Measurements from ENCODE around the gene RGS6.
A peak's percentile ranks its signal among the peaks of the same experiment; 100 is the strongest.

Gene RGS6

DNA sequence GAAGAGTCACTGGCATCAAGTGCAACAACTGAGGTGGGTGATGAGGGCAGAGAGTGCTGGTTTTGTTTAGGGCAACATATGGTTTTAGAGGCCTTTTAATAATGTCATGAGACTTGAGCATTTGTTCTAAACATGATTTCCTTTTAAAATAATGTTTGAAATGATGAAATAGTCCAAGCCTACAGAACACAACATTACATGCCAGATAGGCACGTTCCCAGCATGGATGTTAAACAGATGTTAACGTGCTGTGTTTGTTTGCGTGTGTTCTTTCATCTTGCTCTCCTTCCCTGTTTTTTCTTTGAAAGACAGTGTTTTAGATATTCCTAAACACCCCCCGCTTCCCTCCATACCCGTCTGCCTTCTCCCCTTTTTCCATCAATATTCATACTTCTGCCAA lies 82.3 kb downstream of the RGS6 start:
- DNase-seq (ENCODE audit: low read depth in 2 of 2) = no peak

DNA sequence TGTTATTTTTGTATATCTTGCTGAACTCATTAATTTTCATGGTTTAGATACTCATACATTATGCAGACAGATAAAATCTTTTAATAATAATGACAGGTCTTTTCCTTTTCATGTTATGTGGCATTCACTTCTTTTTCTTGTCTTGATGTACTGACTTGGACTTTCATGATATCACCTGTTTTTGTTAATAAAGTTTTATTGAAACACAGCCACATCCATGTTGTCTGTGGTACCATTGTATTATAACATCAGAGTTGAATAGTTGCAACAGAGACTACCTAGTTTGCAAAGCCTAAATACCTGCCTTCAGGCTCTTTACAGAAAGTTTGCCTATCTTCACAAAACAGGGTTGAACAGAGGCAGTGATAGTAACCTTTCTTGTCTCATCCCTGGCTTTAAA lies 85.1 kb downstream of the RGS6 start:
- no peak for DNase-seq (ENCODE audit: low read depth in 2 of 2)

DNA sequence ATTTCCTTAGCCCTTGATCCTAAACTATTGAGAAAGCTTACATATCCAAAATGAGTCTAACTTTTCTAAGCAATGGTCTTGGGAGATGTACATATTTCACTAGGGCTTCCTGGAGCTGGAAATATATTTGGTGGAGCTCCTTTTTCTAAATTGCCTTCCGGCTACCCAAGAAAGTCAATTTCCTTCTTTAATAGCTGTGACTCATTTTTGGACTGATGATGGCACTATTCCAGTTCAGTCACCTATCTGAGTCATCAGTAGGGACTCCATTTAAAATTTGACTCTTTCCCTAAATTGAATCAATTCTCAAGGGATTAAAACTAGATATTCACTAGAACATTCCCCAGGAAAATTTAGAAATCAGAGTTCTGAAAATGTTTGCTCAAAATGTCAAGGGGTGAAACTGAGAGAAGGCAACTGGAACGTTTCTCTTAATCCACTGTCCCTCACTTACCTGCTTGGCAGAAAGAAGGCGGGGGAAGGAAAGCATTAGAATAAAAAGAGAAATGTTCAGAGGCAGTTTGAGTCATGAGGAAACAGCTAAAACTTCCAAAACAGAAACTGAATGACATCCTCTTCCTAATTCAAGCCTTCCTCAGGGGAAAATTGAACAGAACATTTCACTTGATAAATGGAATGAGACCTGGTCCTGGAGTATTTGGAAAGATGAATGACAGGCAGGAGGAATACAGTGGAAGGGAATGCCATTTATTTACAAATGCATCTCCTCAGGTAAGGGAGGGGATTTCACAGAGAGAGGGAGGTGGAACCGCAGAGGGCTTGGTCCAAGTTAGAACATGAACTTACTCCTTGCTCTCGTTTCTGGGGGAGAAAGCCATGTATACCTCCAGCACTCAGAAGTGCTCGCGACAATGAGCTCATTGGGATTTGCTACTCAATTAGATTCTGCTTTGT lies 91.2 kb downstream of the RGS6 start:
- DNase-seq (ENCODE audit: low read depth in 2 of 2) = no peak

DNA sequence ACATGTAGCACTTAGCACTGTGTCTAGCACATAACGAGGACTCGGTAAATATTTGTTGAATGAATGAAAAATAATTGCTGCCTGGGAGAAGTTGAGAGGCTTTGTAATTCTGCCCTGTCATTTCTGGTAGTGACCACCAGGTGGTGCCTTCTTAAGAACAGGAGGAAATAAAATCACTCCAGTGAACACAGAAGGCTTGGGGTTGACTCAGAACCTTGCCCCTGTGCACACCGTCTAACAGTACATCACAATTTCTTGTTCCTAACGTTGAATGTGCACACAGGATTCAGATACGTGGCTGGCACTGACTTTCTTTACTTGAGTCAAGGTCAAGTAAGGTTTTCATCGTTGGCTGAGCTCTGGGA lies 91.8 kb downstream of the RGS6 start:
- peak in 1 of 2 donors; percentile 7 for DNase-seq (ENCODE audit: low read depth in 2 of 2)

DNA sequence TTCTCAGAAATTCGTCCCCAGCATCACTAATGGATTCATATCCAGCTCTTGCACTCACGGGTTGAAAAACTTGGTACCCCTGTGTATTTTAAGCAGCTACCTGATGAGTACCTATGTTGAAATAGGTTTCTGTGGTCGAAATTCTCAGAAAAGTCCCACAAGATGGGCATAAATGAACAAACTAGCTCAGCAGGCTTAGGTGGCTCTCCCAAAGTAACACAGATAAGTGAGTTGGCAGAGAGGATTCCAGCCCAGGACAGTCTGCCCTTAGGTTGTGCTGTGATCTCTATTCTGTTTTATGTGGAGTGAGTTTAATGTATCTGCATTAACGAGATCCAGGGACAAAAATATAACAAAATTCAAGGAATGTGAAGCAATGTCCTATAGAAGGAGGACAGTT lies 92.3 kb downstream of the RGS6 start:
- DNase-seq (ENCODE audit: low read depth in 2 of 2) = no peak

DNA sequence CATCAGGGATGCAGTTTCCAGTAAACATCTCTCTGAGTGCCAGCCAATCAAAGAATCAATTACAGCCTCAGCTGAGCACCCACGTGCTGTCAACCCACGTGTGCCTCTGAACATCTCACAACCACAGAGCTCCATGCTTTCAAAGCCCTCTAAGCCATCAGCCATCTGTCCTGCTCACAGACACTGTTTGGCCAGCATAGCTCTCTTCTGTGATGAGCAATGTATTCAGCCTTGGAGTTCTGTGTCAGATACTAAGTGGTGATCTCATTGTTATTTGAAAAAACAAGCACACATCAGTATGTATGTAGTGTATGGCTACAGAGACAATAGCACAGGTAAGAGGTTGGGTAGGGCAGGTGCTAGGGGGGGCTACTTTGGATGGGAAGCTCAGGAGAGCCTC lies 94.3 kb downstream of the RGS6 start:
- no peak for DNase-seq (ENCODE audit: low read depth in 2 of 2)

DNA sequence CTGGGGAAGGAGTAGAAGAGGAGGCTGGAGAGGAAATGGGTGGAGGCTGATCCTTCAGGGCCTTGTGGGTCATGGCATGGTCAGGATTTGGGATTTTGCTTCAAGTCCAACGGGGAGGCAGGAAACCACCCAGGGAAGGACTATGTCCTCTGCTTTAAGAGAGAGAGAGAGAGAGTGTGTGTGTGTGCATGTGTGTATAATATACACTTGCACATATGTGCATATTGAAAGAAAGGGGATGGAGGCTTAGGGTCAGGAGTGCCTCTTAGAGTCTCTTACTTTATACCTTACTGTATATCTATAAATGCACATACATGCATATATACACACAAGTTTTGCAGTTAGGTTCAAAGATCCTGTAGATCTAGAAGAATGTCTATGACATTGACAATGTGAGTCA lies 94.8 kb downstream of the RGS6 start:
- DNase-seq (ENCODE audit: low read depth in 2 of 2) = no peak

DNA sequence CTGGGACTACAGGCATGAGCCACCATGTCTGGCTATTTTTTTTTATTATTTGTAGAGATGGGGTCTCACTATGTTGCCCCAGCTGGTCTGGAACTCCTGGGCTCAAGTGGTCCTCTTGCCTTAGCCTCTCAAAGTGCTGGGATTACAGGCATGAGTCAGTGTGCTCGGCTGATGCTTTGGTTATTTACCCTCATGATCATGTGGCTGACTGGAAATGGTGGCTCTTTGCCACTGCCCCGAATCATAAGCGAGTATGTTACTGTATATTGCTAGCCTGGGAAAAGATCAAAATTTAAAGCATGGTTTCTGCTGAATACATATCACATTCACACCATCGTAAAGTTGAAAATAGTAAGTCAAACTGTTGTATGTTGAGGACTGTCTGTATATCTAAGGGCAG lies 101.1 kb downstream of the RGS6 start:
- no peak for DNase-seq (ENCODE audit: low read depth in 2 of 2)

DNA sequence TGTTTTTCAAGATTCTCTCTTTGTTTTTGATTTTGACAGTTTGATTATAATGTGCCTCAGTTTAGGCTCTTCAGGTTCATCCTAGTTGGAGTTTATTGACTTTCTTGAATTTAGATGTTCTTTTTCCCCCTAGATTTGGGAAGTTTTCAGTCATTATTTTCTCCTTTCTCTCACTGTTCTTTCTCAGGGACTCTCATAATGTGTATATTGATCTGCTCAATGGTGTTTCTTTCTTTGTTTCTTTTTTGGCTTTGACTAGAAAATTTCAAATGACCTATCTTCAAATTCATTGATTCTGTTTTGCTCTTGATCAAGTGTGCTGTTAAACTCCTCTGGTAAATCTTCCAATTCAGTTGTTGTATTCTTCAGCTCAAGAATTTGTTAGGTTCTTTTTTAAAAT lies 108.3 kb downstream of the RGS6 start:
- no peak for DNase-seq (ENCODE audit: low read depth in 2 of 2)

DNA sequence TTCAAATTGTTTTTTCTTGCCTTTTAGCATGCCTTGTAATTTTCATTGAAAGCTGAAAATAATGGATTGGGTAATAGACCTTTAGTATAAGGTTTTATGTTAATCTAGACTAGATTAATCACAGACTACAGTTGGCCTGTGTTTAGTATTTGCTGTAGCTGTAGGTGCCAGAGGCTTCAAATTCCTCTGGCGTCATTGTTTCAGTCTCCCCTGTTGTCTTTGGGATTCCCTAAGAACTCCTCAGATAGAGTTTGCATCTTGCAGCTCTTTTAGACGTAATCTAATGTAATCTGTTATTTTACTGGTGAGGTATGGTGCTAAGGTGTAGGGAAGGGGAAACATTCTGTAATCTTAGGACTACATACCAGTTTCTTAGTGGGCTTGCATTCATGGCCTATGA lies 113.0 kb downstream of the RGS6 start:
- DNase-seq (ENCODE audit: low read depth in 2 of 2) = no peak

DNA sequence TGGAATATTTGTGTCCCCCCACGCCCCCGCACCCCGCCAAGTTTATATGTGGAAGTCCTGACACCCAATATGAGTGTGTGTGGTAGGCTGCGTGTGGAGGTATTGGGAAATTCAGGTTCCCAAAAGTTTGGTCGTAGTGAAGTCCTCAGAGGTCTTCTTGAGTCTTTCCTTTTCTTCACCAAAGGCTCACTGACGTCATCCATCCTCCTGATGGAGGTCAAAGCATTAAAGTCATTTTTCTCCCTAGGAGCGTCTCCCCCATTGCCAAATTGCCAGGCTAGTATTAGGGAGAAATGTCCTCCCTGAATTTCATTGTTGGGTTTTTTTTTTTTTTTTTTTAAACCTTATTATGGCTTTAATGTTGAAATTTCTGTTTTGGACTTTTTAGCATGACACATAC lies 113.7 kb downstream of the RGS6 start:
- DNase-seq (ENCODE audit: low read depth in 2 of 2) = no peak

DNA sequence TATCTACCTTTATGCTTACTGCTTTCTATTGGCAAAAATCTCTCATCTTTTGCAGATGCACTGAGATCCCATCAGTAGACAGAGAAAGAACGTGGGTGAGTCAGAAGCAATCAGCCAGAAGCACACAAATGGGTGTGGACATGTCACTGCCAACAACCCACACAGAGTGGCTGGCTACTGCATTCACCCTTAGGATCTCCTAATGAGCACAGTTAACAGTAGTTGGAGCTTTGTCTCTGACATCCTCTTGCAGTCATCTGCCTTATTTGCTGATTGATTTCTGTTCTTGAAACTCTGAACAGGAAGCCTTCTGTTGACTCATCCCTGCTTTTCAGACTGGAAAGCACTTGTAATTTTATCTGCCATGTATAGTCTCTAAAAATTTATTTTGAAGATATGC lies 117.2 kb downstream of the RGS6 start:
- no peak for DNase-seq (ENCODE audit: low read depth in 2 of 2)

DNA sequence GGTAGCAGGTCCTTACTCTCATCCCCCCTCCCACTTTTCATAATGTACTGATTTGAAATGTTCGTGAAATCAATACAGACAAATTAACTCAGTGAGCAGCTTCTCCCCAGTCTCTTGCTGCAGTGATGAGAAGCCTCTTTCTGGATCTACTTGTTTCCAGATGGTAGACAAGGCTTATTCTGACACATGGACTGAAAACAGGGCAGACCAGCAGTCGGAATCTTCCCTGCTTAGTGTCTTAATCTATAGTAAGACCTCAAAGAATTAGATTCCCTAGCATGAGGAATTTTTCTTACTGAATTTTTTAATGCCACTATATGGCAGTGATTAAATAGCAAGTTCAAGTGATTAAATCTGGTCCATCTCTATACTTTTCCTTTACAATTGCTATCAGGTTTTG lies 120.1 kb downstream of the RGS6 start:
- no peak for DNase-seq (ENCODE audit: low read depth in 2 of 2)

DNA sequence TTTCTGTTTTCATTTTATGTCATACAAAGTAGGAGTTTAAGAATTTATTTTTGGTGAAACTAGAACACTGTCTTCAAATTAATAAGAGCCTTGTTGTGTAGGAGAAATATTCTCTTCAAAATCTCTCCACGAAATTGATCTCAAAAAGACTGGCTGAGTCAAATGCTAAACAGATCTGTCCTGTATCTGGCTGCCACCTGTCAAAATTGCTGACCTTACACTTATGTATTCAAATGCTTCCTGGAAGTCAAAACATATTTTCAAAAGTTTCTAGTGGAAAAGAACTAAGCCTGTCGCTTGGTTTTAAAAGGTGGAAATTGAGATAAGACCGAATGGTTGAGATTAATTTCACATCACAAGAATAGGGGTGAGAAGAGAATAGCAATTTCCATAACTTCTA lies 121.4 kb downstream of the RGS6 start:
- no peak for DNase-seq (ENCODE audit: low read depth in 2 of 2)

DNA sequence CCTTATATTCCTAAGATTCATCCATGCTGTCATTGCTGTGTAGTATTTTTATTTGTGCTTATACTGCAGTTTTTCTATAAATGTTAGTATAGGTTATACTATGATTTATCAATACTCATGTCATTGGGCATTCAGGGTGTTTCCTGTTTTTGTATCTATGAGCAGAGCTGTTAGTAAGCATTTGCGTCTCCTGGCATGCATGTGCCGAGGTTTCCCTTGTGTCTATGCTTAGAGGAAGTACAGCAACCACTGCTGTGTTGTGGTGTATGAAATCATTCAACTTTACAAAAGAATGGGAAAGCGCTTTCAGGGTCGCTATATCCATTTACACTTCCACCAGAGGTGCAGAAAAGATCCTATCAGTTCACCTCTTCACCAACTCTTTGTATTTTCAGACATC lies 122.7 kb downstream of the RGS6 start:
- DNase-seq (ENCODE audit: low read depth in 2 of 2) = no peak

DNA sequence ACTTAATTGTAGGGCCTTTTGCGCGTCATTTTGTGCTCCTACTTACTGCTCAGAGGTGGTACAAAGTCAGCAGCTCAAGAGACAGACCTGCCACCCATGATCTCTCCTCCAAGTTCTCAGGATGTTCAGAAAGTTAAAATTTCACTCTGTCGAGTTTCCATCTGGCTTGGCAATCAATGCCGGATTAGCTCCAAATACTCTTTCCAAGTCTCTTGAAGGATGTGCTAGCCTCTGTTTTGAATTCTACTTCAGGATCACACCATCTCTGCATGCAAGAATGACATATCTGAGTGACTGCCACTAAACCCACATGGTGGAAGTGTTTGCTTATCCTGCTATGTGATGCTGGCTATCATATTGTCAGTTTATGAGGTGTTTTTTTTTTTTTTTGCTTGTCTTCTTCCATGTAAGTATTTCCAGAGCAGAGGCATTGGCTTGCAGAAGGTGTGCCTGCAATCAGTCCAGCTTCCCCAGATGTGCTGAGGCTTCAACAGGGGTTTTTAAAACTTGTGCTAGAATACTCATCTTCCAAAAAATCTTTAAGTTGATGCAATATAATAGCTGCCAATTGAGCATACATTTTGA lies 125.6 kb downstream of the RGS6 start:
- no peak for DNase-seq (ENCODE audit: low read depth in 2 of 2)

DNA sequence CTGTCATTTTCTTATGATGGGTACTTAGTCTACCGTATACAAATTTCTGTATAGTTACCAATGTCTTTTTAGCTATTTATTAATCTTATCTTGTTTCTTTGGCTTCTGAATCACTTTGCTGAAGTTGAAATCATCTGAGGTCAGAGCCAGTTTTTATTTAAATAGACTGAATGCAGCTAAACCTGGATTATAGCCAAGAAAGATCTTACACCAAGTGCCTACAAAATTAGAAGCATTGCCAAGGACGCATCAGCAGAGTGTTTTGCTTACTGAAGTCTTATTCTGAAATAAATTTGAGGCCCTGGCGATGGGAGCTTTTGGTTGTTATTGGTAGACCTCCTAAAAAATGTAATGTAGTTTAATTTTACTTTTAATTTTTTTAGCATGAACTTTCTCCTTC lies 128.2 kb downstream of the RGS6 start:
- DNase-seq (ENCODE audit: low read depth in 2 of 2) = no peak

DNA sequence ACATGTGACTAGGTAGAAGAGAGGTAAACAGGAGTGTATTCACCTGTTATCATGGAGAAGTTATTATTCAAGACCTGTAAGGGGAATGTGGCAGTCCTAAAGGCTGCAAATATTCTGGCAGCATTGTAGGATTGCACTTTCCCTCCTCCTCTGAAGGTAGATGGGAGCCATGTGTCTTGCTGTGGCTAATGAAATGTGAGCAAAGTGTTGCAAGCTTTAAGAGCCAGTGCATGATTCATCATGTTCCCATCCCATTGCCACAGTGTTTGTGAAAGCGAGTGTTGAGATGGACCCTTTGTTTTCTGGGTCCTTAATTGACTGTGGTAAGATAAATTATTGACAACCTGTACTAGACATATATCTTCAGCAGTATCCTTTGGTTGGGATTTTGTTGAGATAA lies 128.7 kb downstream of the RGS6 start:
- no peak for DNase-seq (ENCODE audit: low read depth in 2 of 2)

DNA sequence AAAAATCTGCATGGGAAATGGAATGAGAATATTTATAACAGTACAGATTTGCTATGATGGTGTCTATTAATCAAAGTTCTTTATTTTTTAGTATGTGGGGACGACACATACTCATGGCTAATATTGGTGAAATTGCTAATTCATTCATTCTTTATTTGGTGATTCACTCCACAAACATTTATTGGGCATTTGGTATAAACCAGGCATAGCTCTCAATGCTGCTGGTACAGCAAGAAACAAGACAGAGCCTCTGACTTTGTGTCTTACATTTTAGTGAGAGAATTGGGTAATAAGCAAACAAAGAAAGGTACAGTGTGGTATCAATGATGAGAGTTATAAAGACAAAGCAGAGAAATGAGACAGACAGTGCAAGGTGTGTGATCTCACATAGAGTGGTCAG lies 129.5 kb downstream of the RGS6 start:
- no peak for DNase-seq (ENCODE audit: low read depth in 2 of 2)

DNA sequence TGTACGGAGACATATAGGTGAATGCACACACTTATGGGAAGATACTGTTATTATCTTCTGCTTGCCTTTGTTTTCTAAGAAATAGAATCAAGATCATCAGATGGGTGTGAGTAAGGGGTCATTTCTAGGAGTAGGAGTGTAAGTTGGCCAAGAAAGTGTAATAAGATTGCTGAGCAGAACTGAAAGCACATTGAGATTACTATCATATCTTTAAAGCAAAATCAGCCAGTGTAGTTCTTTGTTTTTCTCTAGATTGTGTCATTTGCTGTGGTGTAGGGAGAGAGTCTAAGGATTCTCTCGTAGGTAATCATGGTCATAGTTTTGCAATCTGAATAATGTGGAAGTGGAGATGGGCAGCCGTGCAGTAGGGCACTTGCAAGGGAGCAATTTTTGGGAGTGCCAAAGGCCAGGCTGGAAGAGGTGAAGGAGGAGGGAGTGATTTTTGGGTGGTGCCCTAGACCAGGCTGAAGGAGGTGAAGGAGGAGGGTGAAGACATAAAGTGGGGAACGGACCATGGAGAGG lies 131.6 kb downstream of the RGS6 start:
- DNase-seq (ENCODE audit: low read depth in 2 of 2) = no peak

DNA sequence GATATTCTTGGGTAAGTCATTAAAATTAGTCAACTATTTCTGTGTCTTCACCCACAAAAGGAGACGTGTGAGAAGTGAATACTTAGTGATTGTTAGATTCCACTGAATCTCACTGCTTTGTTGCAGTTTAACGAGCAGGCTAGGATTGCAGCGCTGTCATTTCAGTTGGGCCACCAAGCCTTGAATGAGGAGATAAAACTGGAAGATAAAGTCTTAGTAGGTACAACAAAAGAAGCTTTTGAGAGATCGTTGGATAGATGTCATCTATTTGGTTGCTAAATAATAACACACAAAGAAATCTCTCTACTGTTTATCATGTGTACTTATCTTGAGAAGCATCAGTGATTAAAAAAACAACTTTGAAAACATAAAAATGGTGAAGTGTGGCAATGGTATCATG lies 132.3 kb downstream of the RGS6 start:
- no peak for DNase-seq (ENCODE audit: low read depth in 2 of 2)

DNA sequence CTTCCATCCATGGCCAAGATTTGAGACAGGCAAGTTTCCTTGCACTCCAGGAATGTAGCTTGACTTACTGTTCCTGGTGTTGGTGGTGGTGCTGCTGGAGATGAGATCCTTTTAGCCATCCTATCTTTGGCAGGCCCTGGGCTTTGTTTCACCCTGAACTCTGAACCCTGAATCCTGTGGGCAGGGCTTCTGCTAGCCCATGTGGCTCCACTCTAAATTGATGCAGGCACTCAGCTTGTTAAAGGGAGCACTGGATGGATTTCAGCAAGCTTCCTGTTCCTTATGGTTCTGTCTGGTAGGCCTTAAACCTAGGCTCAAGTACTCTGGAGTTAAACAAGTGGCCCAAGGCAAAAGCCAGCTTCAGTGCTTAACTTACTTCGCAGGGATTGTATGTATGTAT lies 138.2 kb downstream of the RGS6 start:
- no peak for DNase-seq (ENCODE audit: low read depth in 2 of 2)

DNA sequence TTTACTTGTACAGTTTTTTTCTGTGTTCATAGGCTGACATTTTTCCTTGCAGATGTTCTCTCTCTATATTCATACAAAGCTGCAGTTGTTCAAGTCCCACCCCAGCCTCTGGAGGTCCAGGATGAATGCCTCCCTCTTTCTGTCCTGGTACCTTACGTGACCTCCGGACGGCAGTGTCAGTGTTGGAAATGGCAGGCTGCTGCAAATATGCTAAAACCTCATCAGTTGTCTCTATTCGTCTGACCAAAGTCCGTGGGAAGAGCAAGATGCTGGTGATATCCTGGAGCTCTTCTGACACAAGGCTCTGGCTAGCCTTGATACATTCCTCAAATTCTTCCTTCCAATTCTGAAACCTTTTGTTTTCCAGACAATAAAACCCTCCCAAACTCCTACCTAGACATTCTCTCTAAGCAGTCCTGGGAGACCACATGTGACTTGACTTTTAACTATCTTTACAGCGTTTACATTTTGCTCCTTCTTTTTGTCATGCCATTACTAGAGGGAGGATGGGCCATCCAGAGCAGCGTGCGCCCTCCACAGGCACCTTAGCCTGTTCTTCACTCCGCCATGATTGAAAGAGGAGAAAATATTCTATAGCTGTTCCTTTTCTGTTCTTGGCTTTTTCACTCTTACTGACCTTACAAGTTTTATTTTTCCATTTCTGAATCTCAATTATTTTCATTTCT lies 143.6 kb downstream of the RGS6 start:
- no peak for DNase-seq (ENCODE audit: low read depth in 2 of 2)
